HL-60/S4 treated with phorbol 12-myristate 13-acetate at 8.2 ng/mL for 4 days and 3 days (cell line): ENCODE results near the gene TM6SF1.

Experiments used
- in situ Hi-C: fragments of 300-500 bp; cut with MboI; formaldehyde crosslinking; loops from 2 replicates; pipeline ENCODE4 v1.15.0; 2022; ENCODE audit warnings: low sequenced_read_pairs

The TM6SF1 gene

DNA sequence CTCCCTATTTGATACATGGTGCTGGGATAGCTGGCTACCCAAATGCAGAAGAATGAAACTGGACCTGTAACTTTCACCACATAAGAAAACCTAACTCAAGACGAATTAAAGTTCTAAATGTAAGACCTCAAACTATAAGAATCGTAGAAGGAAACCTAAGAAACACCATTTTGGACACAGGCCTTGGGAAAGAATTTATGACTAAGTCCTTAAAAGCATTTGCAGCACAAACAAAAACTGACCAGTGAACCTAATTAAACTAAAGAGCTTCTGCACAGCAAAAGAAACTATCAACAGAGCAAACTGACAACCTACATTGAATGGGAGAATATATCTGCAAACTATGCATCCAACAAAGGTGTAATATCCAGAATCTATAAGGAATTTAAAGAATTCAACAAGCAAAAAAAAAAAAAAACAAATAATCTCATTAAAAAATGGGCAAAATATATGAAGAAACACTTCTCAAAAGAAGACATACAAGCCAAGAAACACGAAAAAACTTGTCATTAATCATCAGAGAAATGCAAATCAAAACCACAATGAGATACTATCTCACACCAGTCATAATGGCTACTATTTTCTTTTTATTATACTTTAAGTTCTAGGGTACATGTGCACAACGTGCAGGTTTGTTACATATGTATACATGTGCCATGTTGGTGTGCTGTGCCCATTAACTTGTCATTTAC is 63.2 kb downstream of the TM6SF1 start:
- in situ Hi-C loops: no loop called here

DNA sequence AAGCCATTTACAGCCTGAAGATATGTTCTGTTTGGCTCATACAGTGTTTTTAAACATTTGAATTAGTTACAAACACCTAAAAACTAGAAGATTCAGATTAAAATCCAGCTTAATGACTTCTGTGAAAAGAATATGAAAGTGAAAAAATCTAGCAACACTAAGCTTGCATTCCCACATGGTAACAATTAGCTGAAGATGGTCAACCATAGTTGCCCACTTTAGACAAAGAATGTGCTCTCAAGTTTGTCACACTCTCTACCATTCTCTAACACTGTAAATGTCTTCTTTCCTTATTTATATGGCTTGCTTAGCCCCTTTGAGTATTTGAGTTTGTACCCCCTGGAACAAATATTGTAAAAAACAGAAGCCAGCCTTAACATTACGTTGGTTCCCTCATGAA is 67.4 kb downstream of the TM6SF1 start:
- in situ Hi-C loops: no loop called here

DNA sequence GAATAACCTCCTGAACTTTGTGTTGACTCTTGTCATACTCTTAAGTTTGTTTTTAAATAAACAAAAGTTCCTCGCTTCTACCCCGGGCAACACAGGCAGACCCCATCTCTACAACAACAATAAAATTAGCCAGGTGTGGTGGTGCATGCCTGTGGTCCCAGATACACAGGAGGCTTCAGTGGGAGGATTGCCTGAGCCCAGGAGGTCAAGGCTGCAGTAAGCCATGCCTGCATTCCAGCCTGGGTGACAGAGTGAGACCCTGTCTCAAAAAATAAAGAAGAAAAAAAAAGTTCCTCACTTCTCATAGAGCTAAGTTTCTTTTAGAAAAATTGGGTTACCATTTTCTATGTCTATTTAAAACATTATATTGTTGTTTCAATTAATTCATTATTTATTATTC is 70.9 kb downstream of the TM6SF1 start:
- in situ Hi-C loops: no loop called here

DNA sequence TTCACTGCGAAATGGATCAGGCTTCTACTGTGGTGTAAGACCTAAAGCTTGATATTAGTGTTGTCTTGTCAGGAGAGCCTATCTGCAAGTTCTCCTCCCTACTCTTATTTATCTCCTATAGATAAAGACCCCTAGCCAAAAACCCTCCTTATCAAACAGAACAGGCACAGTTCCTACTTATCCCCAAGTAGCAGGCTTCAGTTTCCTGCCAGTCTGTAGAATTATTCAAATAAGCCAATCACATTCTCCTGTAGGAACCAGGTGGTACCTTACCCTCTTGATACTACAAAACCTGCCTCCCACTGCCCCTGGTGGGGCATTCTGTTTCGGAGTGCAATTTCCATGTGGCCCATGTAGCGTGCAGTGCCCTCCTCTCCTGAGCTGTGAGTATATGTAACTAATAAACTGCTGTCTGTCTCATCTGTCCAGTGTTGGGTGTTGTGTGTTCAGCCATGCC is 71.5 kb downstream of the TM6SF1 start:
- in situ Hi-C loops: no loop called here

DNA sequence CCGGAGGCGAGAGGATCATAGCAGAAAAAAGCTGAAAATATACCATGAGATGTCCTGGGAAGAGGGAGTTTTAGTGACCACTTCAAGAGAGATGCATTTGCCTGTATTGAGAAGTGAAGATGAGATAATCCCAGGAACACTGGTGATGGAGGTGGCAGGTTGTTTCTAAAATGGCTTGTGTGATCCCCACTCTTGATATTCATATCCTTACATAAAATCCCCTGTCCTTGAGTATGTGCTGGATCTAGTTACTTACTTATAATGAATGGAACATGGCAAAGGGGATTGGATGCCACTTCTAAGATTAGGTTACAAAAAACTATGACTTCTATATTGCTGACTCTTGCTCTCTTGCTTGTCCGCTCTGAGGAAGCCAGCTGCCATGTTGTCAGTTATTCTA is 78.1 kb downstream of the TM6SF1 start:
- in situ Hi-C loops: no loop called here
